Thyroid gland (tissue), 4 donors: ENCODE results near the gene PISD. TPM values are rescaled to one million over a fixed set of nuclear protein-coding genes. Genes with fewer than 3 reads are reported as not detected.
A peak's percentile ranks its signal among the peaks of the same experiment; 100 is the strongest.

Source experiments
- DNase-seq, 2 donors: peaks; one replicate each; pipeline ENCODE4 v3.0.0-alpha.2; 2019
- H3K27ac ChIP-seq, 3 donors: fragments of 200-600 bp; sonication (generic); 1 replicate in 2 of 3; 2 replicates in 1 of 3; pipeline ENCODE4 v1.5.1; 2016 to 2019; ENCODE audit warnings: mild to moderate bottlenecking in 1 of 3, moderate library complexity in 1 of 3
- H3K27me3 ChIP-seq: fragments of 200-600 bp; sonication (generic); one replicate; pipeline ENCODE4 v1.5.1; 2019
- H3K36me3 ChIP-seq, 2 donors: fragments of 200-600 bp; sonication (generic); one replicate each; pipeline ENCODE4 v1.5.1; 2016 to 2019
- H3K4me1 ChIP-seq, 2 donors: fragments of 200-600 bp; sonication (generic); one replicate each; pipeline ENCODE4 v1.5.1; 2017 to 2019
- H3K4me3 ChIP-seq, 3 donors: fragments of 200-600 bp; sonication (generic); replicated peaks in 1 of 3; 1 replicate in 2 of 3; 2 replicates in 1 of 3; pipeline ENCODE4 v1.5.1; 2016; ENCODE audit warnings: mild to moderate bottlenecking in 1 of 3
- H3K9me3 ChIP-seq: fragments of 200-600 bp; sonication (generic); one replicate; pipeline ENCODE4 v1.5.1; 2017
- POLR2A ChIP-seq, 2 donors: fragments of 450-650 bp; IDR thresholded peaks; one replicate each; pipeline ENCODE4 v1.6.1; 2017; ENCODE audit warnings: antibody characterized with exemption in 2 of 2, mild to moderate bottlenecking in 2 of 2, moderate library complexity in 1 of 2
- WGBS, 2 donors: methylation state at CpG; one replicate each; pipeline ENCODE4 v1.1.5; 2017; 5-methylcytosine and 5-hydroxymethylcytosine counted together
- intact Hi-C: fragments of 100-400 bp; cut with DNase I; formaldehyde crosslinking; loops from one replicate; pipeline ENCODE4 v1.15.1; 2023
- total RNA-seq, 4 donors: library from RNA; depleted of rRNA; stranded (reverse); fragments of >200 nt; gene quantifications; one replicate each; pipeline ENCODE4 v1.2.3, GENCODE V29; 2016
- TF ChIP-seq, protein P1 (sequence below), 6 experiments: fragments of 200-600 bp in 3 of 6; fragments of 450-650 bp in 3 of 6; sonication (generic) in 3 of 6; IDR thresholded peaks; one replicate each; pipeline ENCODE4 v1.5.1; 2016 to 2019; ENCODE audit warnings: antibody characterized with exemption in 6 of 6, mild to moderate bottlenecking in 2 of 6, inconsistent platforms in 1 of 6, moderate library complexity in 1 of 6

Gene PISD
- total RNA-seq, 4 donors from 2014 or later, result 34.5 to 59.0 (median 42.5) TPM

DNA sequence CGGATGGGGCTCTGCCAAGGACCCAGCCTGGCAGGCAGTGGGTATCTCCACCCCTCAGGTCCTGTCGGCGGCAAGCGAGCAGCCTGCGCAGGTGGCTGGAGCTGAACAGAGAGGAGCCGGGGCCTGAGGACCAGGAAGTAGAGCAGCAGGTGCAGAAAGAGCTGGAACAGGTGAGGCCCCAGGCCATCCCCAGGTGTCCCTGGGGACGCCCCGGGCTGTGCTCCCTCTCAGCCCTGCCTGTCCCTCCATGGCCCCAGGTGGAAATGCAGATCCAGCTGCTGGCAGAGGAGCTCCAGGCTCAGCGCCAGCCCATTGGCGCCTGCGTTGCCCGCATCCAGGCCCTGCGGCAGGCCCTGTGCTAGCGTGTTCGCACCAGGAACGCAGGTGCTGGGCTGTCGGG is 44.0 kb downstream of the PISD start:
- H3K27me3 ChIP-seq, result no peaks in the 10 kb centered on the region
- H3K9me3 ChIP-seq, result no peaks in the 10 kb centered on the region
- intact Hi-C loops, result no loop called here
- H3K27ac ChIP-seq, result no peak overlapping the region
- no peak for TF ChIP-seq POLR2A (IDR thresholded peaks at IDR 0.05)
- TF ChIP-seq, protein P1, sequence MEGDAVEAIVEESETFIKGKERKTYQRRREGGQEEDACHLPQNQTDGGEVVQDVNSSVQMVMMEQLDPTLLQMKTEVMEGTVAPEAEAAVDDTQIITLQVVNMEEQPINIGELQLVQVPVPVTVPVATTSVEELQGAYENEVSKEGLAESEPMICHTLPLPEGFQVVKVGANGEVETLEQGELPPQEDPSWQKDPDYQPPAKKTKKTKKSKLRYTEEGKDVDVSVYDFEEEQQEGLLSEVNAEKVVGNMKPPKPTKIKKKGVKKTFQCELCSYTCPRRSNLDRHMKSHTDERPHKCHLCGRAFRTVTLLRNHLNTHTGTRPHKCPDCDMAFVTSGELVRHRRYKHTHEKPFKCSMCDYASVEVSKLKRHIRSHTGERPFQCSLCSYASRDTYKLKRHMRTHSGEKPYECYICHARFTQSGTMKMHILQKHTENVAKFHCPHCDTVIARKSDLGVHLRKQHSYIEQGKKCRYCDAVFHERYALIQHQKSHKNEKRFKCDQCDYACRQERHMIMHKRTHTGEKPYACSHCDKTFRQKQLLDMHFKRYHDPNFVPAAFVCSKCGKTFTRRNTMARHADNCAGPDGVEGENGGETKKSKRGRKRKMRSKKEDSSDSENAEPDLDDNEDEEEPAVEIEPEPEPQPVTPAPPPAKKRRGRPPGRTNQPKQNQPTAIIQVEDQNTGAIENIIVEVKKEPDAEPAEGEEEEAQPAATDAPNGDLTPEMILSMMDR (IDR thresholded peaks at IDR 0.05), result no peak
- 94 to 99% methylated on average over 13 of the region's 17 CpGs for WGBS, 2 donors
- no peak overlapping the region for H3K4me3 ChIP-seq
- H3K4me1 ChIP-seq, result peaks cover 0 to 5% of the 10 kb centered on the region in 2 donors
- peaks cover 18 to 27% of the 10 kb centered on the region in 2 donors for H3K36me3 ChIP-seq
- DNase-seq, result no peak

DNA sequence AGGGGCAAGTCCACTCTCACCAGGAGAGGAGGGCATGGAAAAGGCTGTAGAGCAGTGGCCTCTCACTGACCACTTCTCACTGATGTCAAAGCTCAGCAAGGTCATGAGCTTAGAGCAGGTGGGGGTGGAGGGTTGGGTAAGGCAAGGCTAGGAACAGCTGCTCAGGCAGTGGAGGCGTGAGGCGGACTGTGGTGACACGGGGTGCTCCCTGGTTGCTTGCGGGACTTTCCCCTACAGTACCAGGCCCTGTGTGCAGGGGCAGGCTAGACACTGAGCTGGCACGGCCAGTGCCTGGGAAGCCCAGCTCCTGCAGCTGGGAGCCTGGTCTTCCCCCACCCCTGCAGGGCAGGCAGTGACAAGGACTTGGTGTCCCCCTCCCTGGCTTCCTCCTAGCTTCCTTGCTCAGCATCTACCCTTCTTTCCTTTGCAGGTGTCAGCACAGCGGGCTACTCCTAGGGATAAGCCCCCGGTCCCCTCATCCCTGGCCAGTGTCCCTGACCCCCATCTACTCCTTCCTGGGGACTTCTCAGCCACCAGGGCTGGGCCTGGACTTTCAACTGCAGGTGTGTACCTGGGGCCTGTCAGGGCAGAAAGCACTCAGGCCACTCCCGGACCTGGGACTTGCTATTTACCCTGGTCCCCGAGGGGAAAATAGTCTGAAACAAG is 45.6 kb downstream of the PISD start:
- no peak overlapping the region for H3K4me3 ChIP-seq
- H3K9me3 ChIP-seq, result no peaks in the 10 kb centered on the region
- peaks cover 18 to 24% of the 10 kb centered on the region in 2 donors for H3K36me3 ChIP-seq
- no peak for TF ChIP-seq POLR2A (IDR thresholded peaks at IDR 0.05)
- TF ChIP-seq, protein P1 (IDR thresholded peaks at IDR 0.05), result no peak
- no peak overlapping the region for H3K27ac ChIP-seq
- intact Hi-C loops, result no loop called here
- H3K4me1 ChIP-seq, result peaks cover 0 to 5% of the 10 kb centered on the region in 2 donors
- DNase-seq, result no peak
- H3K27me3 ChIP-seq, result no peaks in the 10 kb centered on the region
- 78 to 93% methylated on average over 8 to 9 of the region's 9 CpGs for whole genome bisulfite sequencing, 2 donors

DNA sequence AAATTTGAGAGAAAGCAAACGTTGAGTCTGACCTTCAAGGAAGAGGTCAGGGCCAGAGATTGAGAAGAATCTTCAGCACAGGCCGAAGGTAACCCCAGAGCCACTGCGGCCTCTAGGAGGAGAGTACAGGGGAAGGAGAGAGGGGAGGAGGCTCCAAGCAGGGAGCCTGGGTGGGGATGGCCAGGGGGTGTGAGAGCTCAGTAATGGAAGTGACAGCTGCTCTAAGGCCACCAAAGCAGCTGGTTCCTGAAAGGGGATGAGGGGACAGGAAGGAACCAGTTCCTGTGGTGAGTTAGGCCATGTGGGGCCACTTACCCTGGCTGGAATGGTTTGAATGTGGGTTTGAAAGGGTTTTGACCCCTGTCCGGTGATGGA is 46.1 kb downstream of the PISD start:
- intact Hi-C loops, result no loop called here
- no peak overlapping the region for H3K4me3 ChIP-seq
- no peaks in the 10 kb centered on the region for H3K27me3 ChIP-seq
- no peak overlapping the region for H3K27ac ChIP-seq
- peaks cover 0 to 5% of the 10 kb centered on the region in 2 donors for H3K4me1 ChIP-seq
- TF ChIP-seq POLR2A (IDR thresholded peaks at IDR 0.05), result no peak
- TF ChIP-seq, protein P1 (IDR thresholded peaks at IDR 0.05), result no peak
- H3K9me3 ChIP-seq, result no peaks in the 10 kb centered on the region
- H3K36me3 ChIP-seq, result peaks cover 18 to 23% of the 10 kb centered on the region in 2 donors
- WGBS, 2 donors, result 67 to 72% methylated on average over 4 of the region's 4 CpGs
- DNase-seq, result no peak

DNA sequence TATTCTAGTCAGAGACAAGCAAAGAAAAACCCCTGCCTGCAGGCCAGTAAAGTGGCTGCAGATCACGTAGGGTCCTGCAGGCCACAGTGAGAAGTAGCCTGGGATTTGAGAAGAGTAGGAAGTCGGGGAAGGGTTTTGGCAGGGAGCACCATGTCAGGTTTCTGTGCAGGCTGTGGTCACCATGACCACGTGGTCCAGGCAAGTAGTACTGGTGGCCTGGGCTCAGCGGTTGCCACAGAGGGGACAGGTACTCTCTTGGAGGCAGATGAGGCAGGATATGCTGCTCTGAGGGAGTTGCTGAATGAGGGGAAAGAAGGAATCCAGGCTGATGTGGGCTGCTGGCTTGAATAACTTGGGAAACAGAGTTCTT is 46.5 kb downstream of the PISD start:
- no peaks in the 10 kb centered on the region for H3K9me3 ChIP-seq
- WGBS, 2 donors, result 71 to 80% methylated on average over 4 of the region's 4 CpGs
- no peaks in the 10 kb centered on the region for H3K27me3 ChIP-seq
- H3K27ac ChIP-seq, result peak overlapping the region in 1 of 3 donors; percentile 23
- peaks cover 18 to 19% of the 10 kb centered on the region in 2 donors for H3K36me3 ChIP-seq
- TF ChIP-seq, protein P1 (IDR thresholded peaks at IDR 0.05), result no peak
- no peak for TF ChIP-seq POLR2A (IDR thresholded peaks at IDR 0.05)
- intact Hi-C loops, result no loop called here
- DNase-seq, result no peak
- H3K4me3 ChIP-seq, result no peak overlapping the region
- H3K4me1 ChIP-seq, result peaks cover 0 to 5% of the 10 kb centered on the region in 2 donors

DNA sequence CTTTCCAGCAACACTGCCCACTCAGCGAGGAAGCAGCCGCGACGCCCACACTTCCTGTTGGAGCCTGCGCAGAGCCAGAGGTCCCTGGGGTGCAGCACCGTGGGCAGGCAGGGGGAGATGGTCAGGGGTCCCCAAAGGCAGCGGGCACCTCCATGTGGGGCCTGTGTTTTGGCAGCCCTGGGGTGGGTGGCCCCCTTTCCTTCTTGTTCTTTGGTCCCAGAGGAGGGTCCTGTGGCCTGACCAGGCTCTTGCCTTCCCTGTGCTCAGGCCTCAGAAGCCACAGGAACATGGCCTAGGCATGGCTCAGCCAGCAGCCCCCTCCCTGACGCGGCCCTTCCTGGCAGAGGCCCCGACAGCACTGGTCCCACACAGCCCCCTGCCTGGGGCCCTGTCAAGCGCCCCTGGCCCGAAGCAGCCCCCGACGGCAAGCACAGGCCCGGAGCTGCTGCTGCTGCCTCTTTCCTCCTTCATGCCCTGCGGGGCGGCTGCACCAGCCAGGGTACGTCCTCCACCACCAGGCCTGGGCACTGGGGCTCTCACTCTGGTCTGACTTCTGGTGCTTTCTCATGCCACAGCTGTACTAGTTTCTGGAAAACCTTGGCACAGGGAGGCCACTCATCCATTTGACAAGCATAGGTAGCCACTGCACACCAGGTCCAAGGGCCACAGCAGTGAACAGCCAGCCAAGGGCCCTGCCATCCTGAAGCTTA is 47.1 kb downstream of the PISD start:
- Histone ChIP-seq H3K36me3 (peaks cover 13 to 14% of the 10 kb centered on the region in 2 donors), H3K9me3 (no peaks in the 10 kb centered on the region), H3K27me3 (no peaks in the 10 kb centered on the region), H3K27ac (peak overlapping the region in 1 of 3 donors; percentile 23), H3K4me3 (no peak overlapping the region), H3K4me1 (peaks cover 0 to 5% of the 10 kb centered on the region in 2 donors)
- 76 to 90% methylated on average over 9 to 17 of the region's 18 CpGs for WGBS, 2 donors
- no peak for TF ChIP-seq POLR2A (IDR thresholded peaks at IDR 0.05)
- TF ChIP-seq, protein P1 (IDR thresholded peaks at IDR 0.05), result no peak
- intact Hi-C loops, result no loop called here
- no peak for DNase-seq
